Endothelial cell of umbilical vein (primary cell): Measurements from ENCODE around the gene CFC1. TPM values are rescaled to one million over a fixed set of nuclear protein-coding genes. Genes with fewer than 3 reads are reported as not detected.
"Not testable (repeated sequence)": the region's sequence is repeated elsewhere in the genome, so short reads cannot be mapped to it uniquely, and the experiment has no call there.

Source experiments
- BruUV-seq: library from RNA; stranded (reverse); fragments of 400-500 nt; replicated peaks from 2 replicates; lab custom pipeline; 2021; lab: Mats Ljungman, UMichigan
- CTCF ChIA-PET: fragments of 300-600, 350-600 bp; sonication (Branson Sonifier 250); formaldehyde crosslinking; loops from one replicate; lab custom pipeline; 2021; ENCODE audit warnings: antibody characterized with exemption, inconsistent platforms; lab: Charles Lee
- POLR2A ChIA-PET: fragments of 300-600, 350-600 bp; sonication (Branson Sonifier 250); formaldehyde crosslinking; loops from one replicate; lab custom pipeline; 2021; ENCODE audit warnings: antibody characterized with exemption, inconsistent platforms; lab: Charles Lee
- DNase-seq: peaks from one replicate; pipeline ENCODE4 v3.0.0-alpha.2; 2011; ENCODE audit warnings: low read depth, low spot score
- FAIRE-seq: peaks from 2 replicates; lab custom pipeline; 2011; peaks lifted over from hg19 to GRCh38; lab: Jason Lieb, UNC
- H2AFZ ChIP-seq: 2 replicates; pipeline ENCODE4 v1.6.0; 2012; ENCODE audit warnings: low read depth, low read length, control low read depth, inconsistent platforms
- H3K27ac ChIP-seq: 2 replicates; pipeline ENCODE4 v1.5.1; 2011; ENCODE audit warnings: low read depth, mild to moderate bottlenecking, control low read depth, low read length, moderate library complexity; ENCODE audit not compliant: insufficient read depth
- H3K27me3 ChIP-seq, 2 experiments: 2 replicates each; pipeline versions ENCODE4 v1.6.0 to v1.6.1; 2011; ENCODE audit warnings: low read length in 2 of 2, mixed read lengths in 1 of 2; ENCODE audit not compliant: control insufficient read depth in 2 of 2, insufficient read depth in 2 of 2
- H3K36me3 ChIP-seq, 2 experiments: 2 replicates in 1 of 2; 3 replicates in 1 of 2; pipeline ENCODE4 v1.5.1; 2011; ENCODE audit warnings: low read length in 2 of 2, mild to moderate bottlenecking in 1 of 2, moderate library complexity in 1 of 2; ENCODE audit not compliant: control insufficient read depth in 2 of 2, insufficient read depth in 2 of 2; ENCODE audit errors: extremely low read depth in 1 of 2
- H3K4me1 ChIP-seq: 3 replicates; pipeline ENCODE4 v1.5.1; 2011; ENCODE audit warnings: mild to moderate bottlenecking, low read length; ENCODE audit not compliant: control insufficient read depth, insufficient read depth; ENCODE audit errors: extremely low read depth
- H3K4me2 ChIP-seq: 2 replicates; pipeline ENCODE4 v1.6.1; 2011; ENCODE audit warnings: low read length, control low read depth, mixed read lengths; ENCODE audit not compliant: insufficient read depth
- H3K4me3 ChIP-seq, 3 experiments: fragments of 200-600 bp in 1 of 3; sonication (generic), shearing (Covaris generic) in 1 of 3; replicated peaks in 1 of 3; 2 replicates each; pipeline ENCODE4 v1.5.1; 2011 to 2016; ENCODE audit warnings: control low read depth in 3 of 3, low read length in 3 of 3, mild to moderate bottlenecking in 2 of 3, inconsistent platforms in 1 of 3, low read depth in 1 of 3, moderate library complexity in 1 of 3; ENCODE audit not compliant: insufficient read depth in 1 of 3
- H3K79me2 ChIP-seq: 2 replicates; pipeline ENCODE4 v1.6.0; 2012; ENCODE audit warnings: low read length, inconsistent platforms; ENCODE audit not compliant: control insufficient read depth, insufficient read depth
- H3K9ac ChIP-seq: replicated peaks from 2 replicates; pipeline ENCODE3; 2011; ENCODE audit warnings: low read length, control low read depth; ENCODE audit not compliant: insufficient read depth; ENCODE audit errors: extremely low read depth
- H3K9me1 ChIP-seq: replicated peaks from 3 replicates; pipeline ENCODE4 v1.6.0; 2011; ENCODE audit warnings: mild to moderate bottlenecking, low read length; ENCODE audit not compliant: control insufficient read depth, insufficient read depth; ENCODE audit errors: extremely low read depth
- H3K9me3 ChIP-seq: replicated peaks from 2 replicates; pipeline ENCODE4 v1.5.1; 2012; ENCODE audit warnings: low read length, inconsistent platforms; ENCODE audit not compliant: control insufficient read depth, insufficient read depth
- H4K20me1 ChIP-seq: replicated peaks from 2 replicates; pipeline ENCODE3; 2011; ENCODE audit warnings: mild to moderate bottlenecking, low read length; ENCODE audit not compliant: control insufficient read depth, insufficient read depth; ENCODE audit errors: extremely low read depth
- dilution Hi-C: fragments of 300-500 bp; cut with MboI; formaldehyde crosslinking; loops from one replicate; pipeline ENCODE4 v1.15.0; 2019; ENCODE audit warnings: low sequenced_read_pairs; ENCODE audit not compliant: extremely low pct_ligation_motif_present
- intact Hi-C: fragments of 100-400 bp; cut with micrococcal nuclease; formaldehyde crosslinking; loops from one replicate; pipeline ENCODE4 v1.10.0; 2022
- polyA plus RNA-seq, 4 experiments: library from polyadenylated mRNA; depleted of rRNA in 3 of 4; stranded (reverse) in 3 of 4; unstranded in 1 of 4; fragments of >200 nt; gene quantifications; 2 replicates each; pipeline versions ENCODE4 v1.2.1 to v1.2.3, GENCODE V29; 2011 to 2012; ENCODE audit warnings: missing spikeins in 1 of 4
- total RNA-seq: library from RNA; stranded (reverse); gene quantifications from 2 replicates; pipeline ENCODE4 v1.2.3, GENCODE V29; 2021

CFC1 gene
- total and polyA plus RNA-seq, 2 donors (not counting 3 experiments of a cell fraction or from before 2014, with no cell fraction given), result not detected

DNA sequence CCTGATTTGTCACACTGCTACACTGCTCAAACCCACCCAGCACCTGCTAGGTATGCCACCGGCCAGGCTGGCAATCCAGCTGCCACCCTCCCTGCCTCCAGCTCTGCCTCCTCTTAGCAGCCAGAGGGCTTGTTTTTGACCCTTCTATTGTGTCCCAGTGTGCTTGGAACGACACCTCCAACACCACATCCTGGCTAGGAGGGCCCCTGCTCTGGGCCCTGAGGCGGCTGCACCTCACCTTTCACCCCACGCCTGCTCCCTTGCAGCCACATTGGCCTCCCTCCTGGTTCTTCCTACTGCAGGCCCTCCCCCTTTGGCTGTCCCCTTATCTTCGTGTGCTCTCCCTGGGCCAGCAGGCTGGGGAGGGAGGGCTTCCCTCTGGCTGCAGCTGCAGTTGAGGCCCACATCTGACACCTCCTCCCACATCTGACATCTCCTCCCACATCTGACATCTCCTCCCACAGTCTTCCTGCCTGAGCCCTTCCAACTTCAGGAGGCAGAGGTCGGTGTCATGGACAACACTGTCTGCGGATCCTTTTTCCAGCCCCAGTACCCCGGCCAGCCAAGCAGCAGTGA, 23.1 kb downstream of the CFC1 start:
- POLR2A ChIA-PET, result not testable (repeated sequence)
- FAIRE-seq, result peak; percentile 35

DNA sequence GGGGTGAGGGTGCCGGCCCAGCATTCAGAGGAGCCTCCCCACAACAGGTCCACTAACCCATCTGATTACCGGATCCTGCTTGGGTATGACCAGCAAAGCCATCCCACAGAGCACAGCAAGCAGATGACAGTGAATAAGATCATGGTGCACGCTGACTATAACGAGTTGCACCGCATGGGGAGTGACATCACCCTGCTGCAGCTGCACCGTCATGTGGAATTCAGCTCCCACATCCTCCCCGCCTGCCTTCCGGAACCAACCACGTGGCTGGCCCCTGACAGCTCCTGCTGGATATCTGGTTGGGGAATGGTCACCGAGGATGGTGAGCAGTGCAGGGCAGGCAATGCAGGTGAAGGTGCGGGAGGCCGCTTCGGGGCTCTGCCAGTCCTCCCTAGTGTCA, 25.1 kb downstream of the CFC1 start:
- FAIRE-seq, result peak; percentile 40

More for the DNA sequence above, 23.1 kb downstream of the CFC1 start:
- H3K36me3 ChIP-seq, intact Hi-C loops, dilution Hi-C loops, H3K4me3 ChIP-seq, DNase-seq, H3K9me1 ChIP-seq, CTCF ChIA-PET, H3K27ac ChIP-seq, H3K4me1 ChIP-seq, H3K9me3 ChIP-seq, H3K9ac ChIP-seq, H2AFZ ChIP-seq, H3K79me2 ChIP-seq, H3K4me2 ChIP-seq, H4K20me1 ChIP-seq, H3K27me3 ChIP-seq, BruUV-seq: not testable (repeated sequence)

DNA sequence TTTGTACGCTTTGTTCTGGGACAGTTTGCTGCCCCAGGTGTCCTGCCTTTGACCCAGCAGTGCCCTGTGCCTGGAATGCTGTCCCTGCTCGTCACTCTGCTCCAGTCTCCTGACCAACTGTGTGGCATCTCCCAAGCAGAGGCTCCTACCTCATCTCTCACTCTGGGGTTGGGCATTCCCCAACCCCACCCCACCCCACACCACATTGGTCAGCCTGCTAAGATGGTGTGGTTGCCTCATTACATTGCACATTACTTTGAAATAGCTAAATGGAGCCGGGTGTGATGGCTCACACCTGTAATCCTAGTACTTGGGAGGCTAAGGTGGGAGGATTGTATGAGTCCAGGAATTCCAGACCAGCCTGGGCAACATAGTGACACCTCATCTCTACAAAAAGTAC, 27.4 kb downstream of the CFC1 start:
- POLR2A ChIA-PET, H2AFZ ChIP-seq, H3K4me2 ChIP-seq, dilution Hi-C loops, H3K27ac ChIP-seq, H3K9me1 ChIP-seq, H3K4me1 ChIP-seq, H3K79me2 ChIP-seq, H4K20me1 ChIP-seq, FAIRE-seq, CTCF ChIA-PET, H3K4me3 ChIP-seq, H3K36me3 ChIP-seq, H3K27me3 ChIP-seq, BruUV-seq, H3K9me3 ChIP-seq, DNase-seq, intact Hi-C loops, H3K9ac ChIP-seq: not testable (repeated sequence)

More for the DNA sequence above, 25.1 kb downstream of the CFC1 start:
- H3K4me2 ChIP-seq, H3K27me3 ChIP-seq, CTCF ChIA-PET, H3K9me3 ChIP-seq, POLR2A ChIA-PET, DNase-seq, H3K4me3 ChIP-seq, BruUV-seq, dilution Hi-C loops, H3K9ac ChIP-seq, H2AFZ ChIP-seq, H3K9me1 ChIP-seq, H3K4me1 ChIP-seq, H3K27ac ChIP-seq, H3K36me3 ChIP-seq, intact Hi-C loops, H3K79me2 ChIP-seq, H4K20me1 ChIP-seq: not testable (repeated sequence)

DNA sequence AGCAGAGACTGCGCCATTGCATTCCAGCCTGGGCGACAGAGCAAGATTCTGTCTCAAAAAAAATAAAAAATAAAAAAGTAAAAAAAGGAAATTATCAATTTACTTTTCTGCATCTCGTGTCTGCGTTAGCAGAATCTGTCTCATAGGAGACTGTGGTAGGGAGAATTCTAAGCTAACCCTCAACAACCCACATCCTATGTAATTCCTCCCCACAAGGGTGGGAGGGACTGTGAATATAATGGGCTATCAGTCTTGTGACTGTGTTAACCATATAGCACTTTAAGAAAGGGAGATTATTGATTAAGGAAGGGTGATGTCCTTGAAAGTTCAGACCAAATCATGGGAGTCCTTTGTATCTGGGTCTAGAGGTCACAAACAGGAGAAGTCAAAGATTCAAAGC, 33.2 kb downstream of the CFC1 start:
- H3K79me2 ChIP-seq, H3K4me1 ChIP-seq, H3K36me3 ChIP-seq, H3K9ac ChIP-seq, dilution Hi-C loops, FAIRE-seq, BruUV-seq, H3K9me3 ChIP-seq, H3K27ac ChIP-seq, intact Hi-C loops, H3K9me1 ChIP-seq, CTCF ChIA-PET, DNase-seq, H4K20me1 ChIP-seq, H2AFZ ChIP-seq, H3K27me3 ChIP-seq, H3K4me2 ChIP-seq, H3K4me3 ChIP-seq, POLR2A ChIA-PET: not testable (repeated sequence)
